ENCODE data around the gene TMPRSS15. TPM values are rescaled to one million over a fixed set of nuclear protein-coding genes. Genes with fewer than 3 reads are reported as not detected.

The TMPRSS15 gene
- polyA plus RNA-seq, 3 donors from 2014 or later = not detected

DNA sequence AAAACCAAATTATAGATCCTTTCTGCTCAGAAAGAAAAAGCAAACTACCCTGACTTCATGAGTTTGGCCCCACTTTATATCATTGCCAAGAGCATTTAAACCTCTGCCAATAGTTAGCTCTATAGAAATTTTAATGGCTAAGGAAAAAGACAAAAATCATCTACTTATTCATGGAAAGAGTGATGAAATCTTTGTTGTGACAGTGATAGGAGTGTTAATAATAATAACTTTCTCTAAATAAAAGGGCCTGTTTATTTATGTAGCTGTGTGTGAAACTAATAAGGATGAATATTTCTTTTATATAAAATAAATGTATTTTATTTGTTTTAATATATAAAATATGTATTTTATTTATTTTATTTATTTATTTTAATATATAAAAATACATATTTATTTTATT is 152.5 kb downstream of the TMPRSS15 start:
- Mint-ChIP-seq H3K36me3 (no peaks in the 10 kb centered on the region), H3K9me3 (peaks cover 0 to 2% (median 0%) of the 10 kb centered on the region in 6 donors)

DNA sequence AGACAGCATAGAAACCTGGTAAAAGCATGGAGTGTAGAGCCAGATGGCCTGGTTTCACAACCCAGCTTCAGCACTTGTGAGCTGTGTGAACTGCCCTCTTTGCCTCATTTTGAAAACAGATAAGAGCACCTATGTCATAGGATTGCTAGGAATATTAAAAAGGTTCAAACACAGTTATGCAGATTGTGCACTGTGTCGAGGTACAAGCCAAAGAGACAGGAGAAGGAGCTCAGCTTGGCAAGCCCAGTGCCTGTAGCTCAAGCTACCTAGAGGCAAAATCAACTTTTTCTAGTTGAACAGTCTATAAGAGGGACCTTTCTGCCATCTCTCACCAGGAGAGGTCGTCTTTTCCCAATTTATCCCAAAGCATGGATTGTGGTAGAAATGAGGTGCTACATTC is 153.9 kb downstream of the TMPRSS15 start:
- Mint-ChIP-seq H3K9me3 (peaks cover 0 to 4% (median 0%) of the 10 kb centered on the region in 6 donors), H3K27me3 (ENCODE audit: low read depth in 3 of 3) (peaks cover 8 to 13% (median 9%) of the 10 kb centered on the region in 3 donors), H3K36me3 (no peaks in the 10 kb centered on the region), H3K4me1 (peaks cover under 1 to 5% of the 10 kb centered on the region in 2 donors), H3K4me3 (no peak overlapping the region), H3K27ac (no peak overlapping the region)
- peak in 1 of 3 donors; percentile 5 for DNase-seq

More for the DNA sequence above, 152.5 kb downstream of the TMPRSS15 start:
- peaks cover 8% of the 10 kb centered on the region in 3 donors for H3K27me3 Mint-ChIP-seq (ENCODE audit: low read depth in 3 of 3)
- no peak for DNase-seq
- no peaks in the 10 kb centered on the region for H3K4me1 Mint-ChIP-seq
- peak overlapping the region in 1 of 6 donors; percentile 50 for H3K27ac Mint-ChIP-seq
- H3K4me3 Mint-ChIP-seq = no peak overlapping the region

DNA sequence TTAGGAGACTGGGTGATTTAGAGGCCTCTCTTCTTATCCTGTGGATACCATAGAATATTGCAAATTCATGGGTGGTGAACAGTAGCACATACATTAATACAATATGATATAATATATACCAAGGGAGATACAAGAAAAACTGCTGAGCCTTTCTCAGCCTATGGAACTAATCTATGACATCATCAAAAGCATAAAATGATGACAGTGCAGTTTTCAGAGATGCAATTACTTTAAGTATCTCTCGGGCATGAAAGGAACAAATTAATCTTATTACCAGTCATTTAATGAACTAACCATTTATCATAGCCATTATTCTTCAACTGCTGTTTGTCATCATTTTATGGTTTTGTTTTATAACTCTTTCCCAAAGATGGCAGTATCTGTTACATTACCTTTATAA is 155.4 kb downstream of the TMPRSS15 start:
- peaks cover 0 to 4% (median 0%) of the 10 kb centered on the region in 6 donors for H3K9me3 Mint-ChIP-seq
- DNase-seq = no peak
- H3K4me3 Mint-ChIP-seq = no peak overlapping the region
- H3K36me3 Mint-ChIP-seq = no peaks in the 10 kb centered on the region
- H3K4me1 Mint-ChIP-seq = peaks cover 6 to 9% of the 10 kb centered on the region in 2 donors
- peaks cover 10 to 23% (median 14%) of the 10 kb centered on the region in 3 donors for H3K27me3 Mint-ChIP-seq (ENCODE audit: low read depth in 3 of 3)
- H3K27ac Mint-ChIP-seq = no peak overlapping the region

DNA sequence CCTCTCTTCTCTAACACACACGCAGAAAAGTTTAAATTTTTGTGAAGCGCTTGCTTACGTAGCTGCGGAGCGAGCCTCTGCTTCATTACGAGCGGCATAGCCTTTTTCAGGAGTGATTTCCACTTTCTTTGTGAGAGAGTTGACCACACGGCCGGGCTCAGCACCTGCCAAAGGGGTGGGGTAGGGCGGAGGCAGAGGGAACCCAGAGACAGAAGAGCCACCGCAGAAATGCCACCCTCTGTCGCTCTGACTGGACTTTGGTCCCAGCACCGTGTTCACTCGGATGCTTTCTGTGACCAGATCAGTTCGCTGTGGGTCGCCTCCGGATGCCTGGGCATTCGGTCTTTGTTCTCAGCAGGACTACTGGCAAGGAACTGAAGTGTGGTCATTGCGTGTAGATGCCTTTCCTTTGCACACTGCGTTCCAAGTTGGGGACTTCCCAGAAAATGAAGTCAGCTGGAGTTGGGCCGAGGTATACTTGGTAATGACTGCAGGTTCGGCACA is 158.1 kb downstream of the TMPRSS15 start:
- Mint-ChIP-seq H3K27me3 (ENCODE audit: low read depth in 3 of 3) (peaks cover 3 to 17% (median 16%) of the 10 kb centered on the region in 3 donors), H3K9me3 (peaks cover 0 to 4% (median 0%) of the 10 kb centered on the region in 6 donors), H3K36me3 (no peaks in the 10 kb centered on the region)

DNA sequence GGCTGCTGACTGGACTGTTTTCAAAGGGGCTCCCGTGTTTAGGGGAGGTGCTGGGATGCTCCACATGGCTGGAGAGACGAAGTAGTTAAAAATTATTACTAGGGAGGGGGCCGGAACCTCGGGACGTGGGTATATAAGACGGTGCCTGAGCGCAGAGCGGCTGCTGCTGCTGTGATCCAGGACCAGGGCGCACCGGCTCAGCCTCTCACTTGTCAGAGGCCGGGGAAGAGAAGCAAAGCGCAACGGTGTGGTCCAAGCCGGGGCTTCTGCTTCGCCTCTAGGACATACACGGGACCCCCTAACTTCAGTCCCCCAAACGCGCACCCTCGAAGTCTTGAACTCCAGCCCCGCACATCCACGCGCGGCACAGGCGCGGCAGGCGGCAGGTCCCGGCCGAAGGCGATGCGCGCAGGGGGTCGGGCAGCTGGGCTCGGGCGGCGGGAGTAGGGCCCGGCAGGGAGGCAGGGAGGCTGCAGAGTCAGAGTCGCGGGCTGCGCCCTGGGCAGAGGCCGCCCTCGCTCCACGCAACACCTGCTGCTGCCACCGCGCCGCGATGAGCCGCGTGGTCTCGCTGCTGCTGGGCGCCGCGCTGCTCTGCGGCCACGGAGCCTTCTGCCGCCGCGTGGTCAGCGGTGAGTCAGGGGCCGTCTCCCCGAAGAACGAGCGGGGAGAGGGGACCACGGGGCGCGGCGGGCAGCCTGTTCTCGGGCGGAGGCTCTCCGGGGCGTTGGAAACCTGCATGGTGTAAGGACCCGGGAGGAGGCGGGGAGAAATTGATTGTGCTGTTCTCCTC is 158.7 kb downstream of the TMPRSS15 start, which contains the start of gene CHODL:
TSS of gene CHODL (plus strand) at position 163 of the 793 bp plus-strand sequence. CDS start at position 554, 391 bp downstream.
- Mint-ChIP-seq H3K9me3 (peaks cover 0 to 4% (median 0%) of the 10 kb centered on the region in 6 donors), H3K4me3 (peak within 1 kb of the TSS in 4 of 5 donors; percentile 19 to 33 (median 31))

More for the DNA sequence above, 158.1 kb downstream of the TMPRSS15 start:
- H3K4me1 Mint-ChIP-seq = peaks cover 6 to 9% of the 10 kb centered on the region in 2 donors
- no peak overlapping the region for H3K27ac Mint-ChIP-seq
- DNase-seq = no peak
- peak overlapping the region in 1 of 5 donors; percentile 22 for H3K4me3 Mint-ChIP-seq

DNA sequence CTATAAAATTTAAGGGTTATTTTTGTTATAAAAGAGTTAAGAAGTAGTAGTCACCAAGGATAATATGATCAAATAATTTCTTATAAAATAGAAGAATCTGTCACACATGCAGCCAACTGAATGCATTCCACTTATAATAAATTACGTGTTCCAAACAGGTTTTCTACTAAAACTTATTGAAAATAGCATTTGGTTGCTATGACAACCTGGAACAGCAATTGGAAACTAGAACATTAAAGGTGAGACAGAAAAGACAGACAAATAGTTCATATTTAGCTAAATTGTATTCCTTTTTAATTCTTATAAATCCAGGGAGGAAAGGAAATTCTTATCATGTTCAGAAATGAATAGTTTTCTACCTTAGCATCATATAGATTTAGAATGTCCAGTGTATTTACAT is 168.0 kb downstream of the TMPRSS15 start:
- H3K4me1 Mint-ChIP-seq = no peaks in the 10 kb centered on the region

More for the DNA sequence above, 158.7 kb downstream of the TMPRSS15 start, which contains the start of gene CHODL:
- Mint-ChIP-seq H3K27me3 (ENCODE audit: low read depth in 3 of 3) (peaks cover 4 to 17% (median 16%) of the 10 kb centered on the region in 3 donors), H3K27ac (no peak within 1 kb of the TSS), H3K36me3 (no peaks in the 10 kb centered on the region), H3K4me1 (peaks cover 6 to 9% of the 10 kb centered on the region in 2 donors)
- no peak for DNase-seq

DNA sequence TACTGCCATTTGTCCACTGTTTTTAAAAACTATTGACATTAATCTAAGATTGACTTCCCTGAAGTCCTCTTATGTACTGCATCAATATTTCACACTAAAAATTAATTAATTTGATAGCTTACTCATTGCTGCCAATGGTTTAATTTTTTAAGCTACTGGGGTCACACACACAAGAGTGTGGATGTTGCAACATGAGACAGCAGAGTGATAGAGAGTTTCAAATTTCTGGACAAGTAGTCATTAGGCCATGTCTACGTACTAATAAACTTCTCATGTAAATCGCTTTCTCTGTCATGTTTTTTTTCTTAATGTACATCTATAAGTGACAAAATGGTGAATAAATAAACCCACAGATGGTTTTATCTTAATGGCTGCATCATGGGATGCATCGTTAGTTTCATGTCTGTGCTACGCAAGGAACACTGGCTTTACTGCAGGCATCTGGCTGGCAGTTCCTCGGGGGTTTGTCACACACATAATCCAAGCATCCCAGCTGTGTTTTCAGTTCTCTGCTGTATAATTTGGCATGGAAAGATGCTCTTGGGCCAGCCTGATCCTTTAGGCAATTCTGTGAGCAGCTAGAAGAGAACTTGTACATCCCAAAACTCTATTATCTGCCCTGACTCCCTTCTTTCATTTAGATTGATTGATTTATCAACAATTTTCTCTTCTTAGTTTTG is 175.4 kb downstream of the TMPRSS15 start:
- peaks cover 0 to 4% (median 0%) of the 10 kb centered on the region in 6 donors for H3K9me3 Mint-ChIP-seq
- no peak for DNase-seq
- no peak overlapping the region for H3K27ac Mint-ChIP-seq
- H3K4me1 Mint-ChIP-seq = no peaks in the 10 kb centered on the region
- no peak overlapping the region for H3K4me3 Mint-ChIP-seq
- no peaks in the 10 kb centered on the region for H3K36me3 Mint-ChIP-seq
- peaks cover 0 to 2% (median 0%) of the 10 kb centered on the region in 3 donors for H3K27me3 Mint-ChIP-seq (ENCODE audit: low read depth in 3 of 3)

More for the DNA sequence above, 168.0 kb downstream of the TMPRSS15 start:
- peaks cover 0 to 5% (median 4%) of the 10 kb centered on the region in 3 donors for H3K27me3 Mint-ChIP-seq (ENCODE audit: low read depth in 3 of 3)
- H3K36me3 Mint-ChIP-seq = no peaks in the 10 kb centered on the region
- H3K4me3 Mint-ChIP-seq = no peak overlapping the region
- no peak overlapping the region for H3K27ac Mint-ChIP-seq
- peaks cover 0 to 5% (median 0%) of the 10 kb centered on the region in 6 donors for H3K9me3 Mint-ChIP-seq
- no peak for DNase-seq

DNA sequence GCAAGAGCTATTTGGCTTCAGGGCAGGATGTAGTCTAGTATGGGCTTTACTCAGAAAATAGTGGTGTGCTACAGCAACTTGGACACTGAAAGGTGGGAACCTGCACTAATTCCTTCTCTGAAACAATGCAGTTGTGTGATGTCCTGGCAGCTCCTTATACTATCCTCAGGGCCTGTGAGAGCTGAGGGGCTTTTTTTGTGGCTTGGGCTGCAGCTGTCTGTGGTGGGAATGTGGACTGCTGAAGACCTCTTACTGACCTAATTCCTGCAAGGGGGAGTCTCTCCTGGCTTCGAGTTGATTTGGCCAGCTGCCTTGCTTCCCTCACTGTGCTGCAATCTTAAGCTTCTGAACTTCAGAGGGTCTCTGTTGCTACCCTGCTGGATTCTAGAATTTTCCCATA is 181.2 kb downstream of the TMPRSS15 start:
- Mint-ChIP-seq H3K27me3 (ENCODE audit: low read depth in 3 of 3) (peaks cover 1 to 2% (median 2%) of the 10 kb centered on the region in 3 donors), H3K36me3 (peaks cover 0 to 4% (median 0%) of the 10 kb centered on the region in 3 donors), H3K9me3 (peaks cover 11 to 35% (median 19%) of the 10 kb centered on the region in 6 donors), H3K4me3 (no peak overlapping the region), H3K27ac (no peak overlapping the region), H3K4me1 (no peaks in the 10 kb centered on the region)
- no peak for DNase-seq

DNA sequence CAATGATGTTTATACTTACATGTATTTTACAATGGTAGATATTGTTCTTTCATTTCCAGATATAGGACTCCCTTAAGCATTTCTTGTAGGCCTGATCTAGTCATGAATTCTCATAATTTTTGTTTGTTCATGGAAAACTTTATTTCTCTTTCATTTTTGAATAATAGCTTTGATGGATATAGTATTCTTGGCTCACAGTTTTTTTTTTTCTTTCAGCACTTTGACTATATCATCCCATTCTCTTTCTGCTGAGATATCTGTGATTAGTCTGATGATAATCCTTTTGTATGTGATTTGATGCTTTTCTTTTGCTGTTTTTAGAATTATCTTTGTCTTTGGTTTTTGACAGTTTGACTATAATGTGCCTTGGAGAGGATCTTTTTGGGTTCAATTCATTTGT is 183.1 kb downstream of the TMPRSS15 start:
- Mint-ChIP-seq H3K4me3 (no peak overlapping the region), H3K9me3 (peaks cover 11 to 39% (median 19%) of the 10 kb centered on the region in 6 donors), H3K36me3 (peaks cover 0 to 4% (median 0%) of the 10 kb centered on the region in 3 donors), H3K27ac (no peak overlapping the region), H3K4me1 (no peaks in the 10 kb centered on the region), H3K27me3 (ENCODE audit: low read depth in 3 of 3) (peaks cover 0 to 2% (median 1%) of the 10 kb centered on the region in 3 donors)
- DNase-seq = no peak

Other genes starting within 250 kb of the TMPRSS15 start
- under 1 TPM in 2 of 3 donors, not detected in 1; 0.24 to 0.55 TPM for gene CHODL, start 159.0 kb downstream of the TMPRSS15 start, polyA plus RNA-seq

All from immature natural killer cell (primary cell).